HG02884 (cell line): ENCODE measurements around the gene TSPAN4.

Source experiments
- ATAC-seq: cut with Tn5 transposase; IDR thresholded peaks from one replicate; pipeline ENCODE4 v1.9.1; 2021; ENCODE audit warnings: mild to moderate bottlenecking, moderate library complexity; ENCODE audit not compliant: unreplicated experiment

TSPAN4 gene

GRCh38 chr11:848380-848931 lies 5.8 kb downstream of the TSPAN4 start:
- no peak for ATAC-seq

- no peak for ATAC-seq
Measured at GRCh38 chr11:849104-849824, 6.6 kb downstream of the TSPAN4 start.

- ATAC-seq: no peak
Measured at GRCh38 chr11:849951-850774, 7.5 kb downstream of the TSPAN4 start.

GRCh38 chr11:850775-851763 lies 8.4 kb downstream of the TSPAN4 start:
- no peak for ATAC-seq

- ATAC-seq: no peak
Measured at GRCh38 chr11:852762-853161, 10.1 kb downstream of the TSPAN4 start.

GRCh38 chr11:853682-854448 lies 11.2 kb downstream of the TSPAN4 start:
- no peak for ATAC-seq

GRCh38 chr11:854601-855329 lies 12.1 kb downstream of the TSPAN4 start:
- no peak for ATAC-seq

- no peak for ATAC-seq
Measured at GRCh38 chr11:855330-855674, 12.7 kb downstream of the TSPAN4 start.

- no peak for ATAC-seq
Measured at GRCh38 chr11:855796-856195, 13.1 kb downstream of the TSPAN4 start.

- no peak for ATAC-seq
Measured at GRCh38 chr11:856397-856796, 13.7 kb downstream of the TSPAN4 start.

GRCh38 chr11:858053-858761 lies 15.6 kb downstream of the TSPAN4 start:
- ATAC-seq: no peak

GRCh38 chr11:858762-859339 lies 16.2 kb downstream of the TSPAN4 start:
- no peak for ATAC-seq

- ATAC-seq: no peak
Measured at GRCh38 chr11:859394-860131, 16.9 kb downstream of the TSPAN4 start.

- ATAC-seq: no peak
Measured at GRCh38 chr11:860234-861104, 17.8 kb downstream of the TSPAN4 start.

- ATAC-seq: no peak
Measured at GRCh38 chr11:861105-861479, 18.4 kb downstream of the TSPAN4 start.

GRCh38 chr11:862081-862661 lies 19.5 kb downstream of the TSPAN4 start:
- no peak for ATAC-seq

GRCh38 chr11:862696-863022 lies 20.0 kb downstream of the TSPAN4 start:
- ATAC-seq: no peak
